ENCODE data around the gene NANOS3.
A peak's percentile ranks its signal among the peaks of the same experiment; 100 is the strongest.

NANOS3 gene

GRCh38 chr19:13864667-13865570 is 12.0 kb upstream of the NANOS3 start:
- DNase-seq (ENCODE audit: low read depth) = no peak

GRCh38 chr19:13865571-13866462 is 11.1 kb upstream of the NANOS3 start:
- DNase-seq (ENCODE audit: low read depth) = no peak

- DNase-seq (ENCODE audit: low read depth) = no peak
These were observed 10.4 kb upstream of the NANOS3 start for GRCh38 chr19:13866463-13867046.

- no peak for DNase-seq (ENCODE audit: low read depth)
These were observed 8.3 kb upstream of the NANOS3 start for GRCh38 chr19:13868663-13869062.

- DNase-seq (ENCODE audit: low read depth) = no peak
These were observed 7.7 kb upstream of the NANOS3 start for GRCh38 chr19:13869281-13869680.

GRCh38 chr19:13870873-13871272 is 6.1 kb upstream of the NANOS3 start:
- no peak for DNase-seq (ENCODE audit: low read depth)

- no peak for DNase-seq (ENCODE audit: low read depth)
These were observed 4.6 kb upstream of the NANOS3 start for GRCh38 chr19:13872339-13872694.

GRCh38 chr19:13872695-13873389 is 4.1 kb upstream of the NANOS3 start:
- DNase-seq (ENCODE audit: low read depth) = no peak

GRCh38 chr19:13873834-13874515 is 3.0 kb upstream of the NANOS3 start:
- DNase-seq (ENCODE audit: low read depth) = no peak

- DNase-seq (ENCODE audit: low read depth) = no peak
These were observed 1.1 kb upstream of the NANOS3 start for GRCh38 chr19:13875824-13876223.

GRCh38 chr19:13877303-13877702 is 369 bp downstream of the NANOS3 start:
- no peak for DNase-seq (ENCODE audit: low read depth)

- DNase-seq (ENCODE audit: low read depth) = peak; percentile 90
These were observed 3.4 kb downstream of the NANOS3 start for GRCh38 chr19:13880059-13881043.

- DNase-seq (ENCODE audit: low read depth) = no peak
These were observed 4.3 kb downstream of the NANOS3 start for GRCh38 chr19:13881251-13881691.

GRCh38 chr19:13881692-13882418 is 4.9 kb downstream of the NANOS3 start:
- DNase-seq (ENCODE audit: low read depth) = peak; percentile 41

- no peak for DNase-seq (ENCODE audit: low read depth)
These were observed 5.5 kb downstream of the NANOS3 start for GRCh38 chr19:13882419-13882795.

GRCh38 chr19:13882836-13883235 is 5.9 kb downstream of the NANOS3 start:
- DNase-seq (ENCODE audit: low read depth) = no peak

- DNase-seq (ENCODE audit: low read depth) = no peak
These were observed 6.7 kb downstream of the NANOS3 start for GRCh38 chr19:13883516-13884064.

GRCh38 chr19:13884726-13885591 is 8.0 kb downstream of the NANOS3 start:
- DNase-seq (ENCODE audit: low read depth) = no peak
